Measurements from ENCODE around the gene KIAA1210. TPM values are rescaled to one million over a fixed set of nuclear protein-coding genes. Genes with fewer than 3 reads are reported as not detected.

KIAA1210 gene
- total RNA-seq, 1 experiment from 2014 or later = not detected

GRCh38 chrX:119156241-119156640 is 28.6 kb upstream of the KIAA1210 start (continued):
- no peak for TF ChIP-seq REST (IDR thresholded peaks at IDR 0.05; ENCODE audit: low read depth)

- no peak overlapping the region for H3K4me3 ChIP-seq (replicated peaks in 1 of 2; ENCODE audit: low read depth in 1 of 2, low read length in 2 of 2)
- ATAC-seq = no peak
- H3K79me2 ChIP-seq (ENCODE audit: insufficient read depth, low read length) = no peaks in the 10 kb centered on the region
- H4K20me1 ChIP-seq (ENCODE audit: insufficient read depth) = no peaks in the 10 kb centered on the region
- H3K27me3 ChIP-seq (ENCODE audit: insufficient read depth, low read length) = no peaks in the 10 kb centered on the region
- no TSS peak for BruUV-seq (replicated peaks)
- CTCF ChIA-PET = no interaction called here
- no peaks in the 10 kb centered on the region for H3K36me3 ChIP-seq (ENCODE audit: control insufficient read depth in 1 of 2, insufficient read depth in 2 of 2, low read length in 2 of 2)
- H3K27ac ChIP-seq (ENCODE audit: low read depth, low read length) = no peak overlapping the region
- H3K9me3 ChIP-seq (ENCODE audit: control insufficient read depth in 1 of 2, insufficient read depth in 1 of 2, low read depth in 1 of 2, low read length in 2 of 2) = no peaks in the 10 kb centered on the region
- intact Hi-C loops (cut with micrococcal nuclease) = no loop called here
- no peak overlapping the region for H3K4me2 ChIP-seq (ENCODE audit: low read length)
- POLR2A ChIA-PET = no interaction called here
- no peaks in the 10 kb centered on the region; a peak in 1 of 4 replicates for H3K4me1 ChIP-seq (ENCODE audit: control insufficient read depth in 1 of 2, insufficient read depth in 2 of 2, low read length in 2 of 2)
- no peak overlapping the region for H2AFZ ChIP-seq (ENCODE audit: low read depth, low read length, poor library complexity, severe bottlenecking)
- RAD21 ChIA-PET (ENCODE audit: low non-redundant PET in 1 of 2, low total read pairs in 2 of 2, uncharacterized antibody in 2 of 2, unreplicated experiment in 2 of 2) = no interaction called here
- TF ChIP-seq YY1 (IDR thresholded peaks at IDR 0.05; ENCODE audit: extremely low read depth, insufficient replicate concordance, low read depth, low read length) (no peak), TCF7L2 (IDR thresholded peaks at IDR 0.05; ENCODE audit: borderline replicate concordance, extremely low read depth, insufficient read depth, insufficient read length) (no peak), JUND (IDR thresholded peaks at IDR 0.05) (no peak), CEBPB (IDR thresholded peaks at IDR 0.05; ENCODE audit: low read depth) (no peak), SIN3A (IDR thresholded peaks at IDR 0.05; ENCODE audit: low read depth) (no peak), CBX3 (IDR thresholded peaks at IDR 0.05; ENCODE audit: low read depth) (no peak), MAX (IDR thresholded peaks at IDR 0.05) (no peak), RAD21 (IDR thresholded peaks at IDR 0.05; ENCODE audit: low read depth) (no peak), EZH2 (IDR thresholded peaks at IDR 0.05) (no peak), REST (IDR thresholded peaks at IDR 0.05; ENCODE audit: low read depth) (no peak), ELF1 (IDR thresholded peaks at IDR 0.05; ENCODE audit: borderline replicate concordance, low read depth) (no peak), EZH2phosphoT487 (IDR thresholded peaks at IDR 0.05; ENCODE audit: borderline replicate concordance) (no peak), POLR2A (IDR thresholded peaks at IDR 0.05; ENCODE audit: borderline replicate concordance, extremely low read depth, insufficient read depth, insufficient read length) (no peak), ATF3 (IDR thresholded peaks at IDR 0.05) (no peak), FOSL1 (IDR thresholded peaks at IDR 0.05; ENCODE audit: low read depth) (no peak), SRF (IDR thresholded peaks at IDR 0.05; ENCODE audit: low read depth) (no peak)
- DNase-seq (ENCODE audit: low read depth, low spot score) = no peak
- no peak overlapping the region for H3K9ac ChIP-seq (ENCODE audit: low read length)
- no peaks in the 10 kb centered on the region for H3K9me2 ChIP-seq (ENCODE audit: insufficient read depth)
These were observed 27.9 kb upstream of the KIAA1210 start for GRCh38 chrX:119155416-119156035.
